Type B pancreatic cell (in vitro differentiated cells): ENCODE data around the gene GCH1. TPM values are rescaled to one million over a fixed set of nuclear protein-coding genes. Genes with fewer than 3 reads are reported as not detected.

ENCODE experiments used
- DNase-seq: peaks from one replicate; pipeline ENCODE4 v3.0.0; 2021; ENCODE audit warnings: mixed read lengths; ENCODE audit not compliant: unreplicated experiment; ENCODE audit errors: extremely low spot score
- H3K27ac Mint-ChIP-seq: 2 replicates; pipeline ENCODE4 v1.8.0; 2021; ENCODE audit warnings: mild to moderate bottlenecking, mixed read lengths
- H3K27me3 Mint-ChIP-seq: 2 replicates; pipeline ENCODE4 v1.8.0; 2021; ENCODE audit warnings: mixed read lengths
- H3K36me3 Mint-ChIP-seq: 2 replicates; pipeline ENCODE4 v1.8.0; 2021; ENCODE audit warnings: mixed read lengths
- H3K4me1 Mint-ChIP-seq: one replicate; pipeline ENCODE4 v1.8.0; 2021; ENCODE audit warnings: mixed read lengths; ENCODE audit not compliant: unreplicated experiment
- H3K4me3 Mint-ChIP-seq: 2 replicates; pipeline ENCODE4 v1.8.0; 2021; ENCODE audit warnings: mild to moderate bottlenecking, mixed read lengths
- H3K9me3 Mint-ChIP-seq: 2 replicates; pipeline ENCODE4 v1.8.0; 2021; ENCODE audit warnings: mixed read lengths
- CTCF ChIP-seq: fragments of 200-600 bp; sonication (generic); conservative IDR thresholded peaks from 2 replicates; pipeline ENCODE4 v1.5.0; 2021; ENCODE audit warnings: antibody characterized with exemption, mild to moderate bottlenecking
- total RNA-seq: library from RNA; stranded (reverse); gene quantifications from 2 replicates; pipeline ENCODE4 v1.2.1, GENCODE V29; 2021; ENCODE audit warnings: low replicate concordance

Gene GCH1
- total RNA-seq, 1 donor from 2014 or later, result 18.2 TPM

GRCh38 chr14:54845641-54846040 is 57.0 kb downstream of the GCH1 start:
- Mint-ChIP-seq H3K36me3 (peaks cover 8% of the 10 kb centered on the region), H3K27me3 (no peaks in the 10 kb centered on the region), H3K9me3 (no peaks in the 10 kb centered on the region), H3K4me1 (peaks cover 4% of the 10 kb centered on the region), H3K27ac (no peak overlapping the region), H3K4me3 (no peak overlapping the region)
- TF ChIP-seq CTCF, result no peak
- DNase-seq, result no peak

DNA sequence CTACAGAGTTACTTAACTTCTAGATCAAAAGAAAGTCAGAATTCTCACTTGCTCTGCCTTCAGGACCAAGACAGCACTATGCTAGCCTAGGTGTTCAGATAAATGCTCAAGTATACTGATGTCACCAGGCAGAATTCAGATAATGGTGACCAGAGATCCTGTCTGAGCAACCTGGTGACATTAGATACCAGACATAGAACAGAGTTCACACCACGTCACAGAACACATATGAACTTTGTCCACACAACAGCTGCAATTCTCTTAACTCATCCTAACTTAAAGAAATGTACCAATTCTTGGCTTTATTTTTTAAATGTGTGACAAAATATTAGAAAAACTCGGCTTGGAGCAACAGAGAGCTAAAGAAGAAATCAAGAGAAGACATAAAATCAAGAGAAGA is 58.1 kb downstream of the GCH1 start:
- H3K36me3 Mint-ChIP-seq, result peaks cover 12% of the 10 kb centered on the region
- no peak for DNase-seq
- H3K4me3 Mint-ChIP-seq, result no peak overlapping the region

DNA sequence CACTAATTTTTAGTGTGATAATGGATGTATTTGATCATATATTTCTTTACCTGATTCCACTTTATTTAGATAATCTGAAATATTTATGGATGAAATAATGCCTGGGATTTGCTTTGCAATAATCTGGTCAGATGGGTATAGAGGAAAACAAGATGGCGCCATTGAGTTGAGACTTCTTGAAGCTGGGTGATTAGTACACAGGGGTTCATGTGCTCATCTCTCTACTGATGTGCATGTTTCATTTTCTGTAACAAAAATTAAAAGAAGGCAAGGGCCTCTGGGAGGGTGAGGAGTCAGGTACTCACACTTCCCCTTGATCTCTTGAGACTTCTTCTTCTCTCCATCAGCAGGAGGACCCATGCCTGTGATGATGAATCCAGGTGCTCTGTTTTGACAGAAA is 61.8 kb downstream of the GCH1 start:
- no peak for TF ChIP-seq CTCF
- Mint-ChIP-seq H3K9me3 (no peaks in the 10 kb centered on the region), H3K36me3 (peaks cover 12% of the 10 kb centered on the region), H3K27ac (no peak overlapping the region), H3K4me1 (no peaks in the 10 kb centered on the region), H3K4me3 (no peak overlapping the region), H3K27me3 (no peaks in the 10 kb centered on the region)
- no peak for DNase-seq

More for the DNA sequence above, 58.1 kb downstream of the GCH1 start:
- peaks cover 4% of the 10 kb centered on the region for H3K4me1 Mint-ChIP-seq
- H3K27me3 Mint-ChIP-seq, result no peaks in the 10 kb centered on the region
- peak overlapping the region; percentile 57 for H3K27ac Mint-ChIP-seq
- no peaks in the 10 kb centered on the region for H3K9me3 Mint-ChIP-seq
- no peak for TF ChIP-seq CTCF

DNA sequence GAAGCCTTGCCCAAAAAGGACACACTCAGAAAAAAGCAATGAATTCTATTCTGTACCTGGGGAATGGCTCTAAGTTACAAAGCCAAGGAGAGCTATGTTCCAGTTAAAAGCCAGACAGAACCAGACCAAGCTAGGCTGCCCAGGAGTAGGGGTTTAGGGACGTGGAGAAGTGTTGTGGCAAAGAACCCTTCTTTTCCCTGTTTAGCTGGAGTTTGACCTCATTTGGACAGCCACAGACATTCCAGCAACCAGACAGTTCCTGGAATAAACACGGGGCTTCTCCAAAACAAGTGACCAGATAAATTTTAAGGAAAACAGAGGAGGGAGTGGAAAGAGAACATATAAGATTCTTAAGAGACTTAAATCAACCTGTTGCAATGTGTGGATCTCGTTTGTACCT is 62.3 kb downstream of the GCH1 start:
- no peak for TF ChIP-seq CTCF
- H3K4me3 Mint-ChIP-seq, result no peak overlapping the region
- no peak for DNase-seq
- no peak overlapping the region for H3K27ac Mint-ChIP-seq
- H3K27me3 Mint-ChIP-seq, result no peaks in the 10 kb centered on the region
- H3K4me1 Mint-ChIP-seq, result no peaks in the 10 kb centered on the region
- peaks cover 12% of the 10 kb centered on the region for H3K36me3 Mint-ChIP-seq
- H3K9me3 Mint-ChIP-seq, result no peaks in the 10 kb centered on the region

DNA sequence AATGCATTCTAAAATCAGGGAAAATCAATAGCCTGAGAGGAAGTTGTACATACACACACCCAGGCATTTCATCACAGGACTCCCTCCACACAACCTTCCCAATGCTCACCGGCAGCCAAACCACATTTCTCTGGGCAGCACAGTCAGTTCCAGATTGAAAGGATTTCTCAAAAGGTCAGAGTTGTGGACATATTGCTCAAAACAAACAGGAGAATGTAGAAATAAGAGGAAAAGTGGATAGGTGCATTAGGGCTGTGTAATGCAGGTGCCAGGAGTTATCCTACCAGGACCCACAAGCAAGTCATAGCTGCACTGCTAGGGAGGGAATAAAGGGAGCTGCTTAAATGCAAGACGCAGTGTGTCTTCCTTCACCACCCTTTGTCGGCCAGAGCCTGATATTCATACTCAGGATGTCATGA is 62.9 kb downstream of the GCH1 start:
- no peak overlapping the region for H3K4me3 Mint-ChIP-seq
- H3K27me3 Mint-ChIP-seq, result no peaks in the 10 kb centered on the region
- H3K27ac Mint-ChIP-seq, result no peak overlapping the region
- no peak for TF ChIP-seq CTCF
- H3K36me3 Mint-ChIP-seq, result peaks cover 12% of the 10 kb centered on the region
- DNase-seq, result no peak
- H3K4me1 Mint-ChIP-seq, result no peaks in the 10 kb centered on the region
- no peaks in the 10 kb centered on the region for H3K9me3 Mint-ChIP-seq

DNA sequence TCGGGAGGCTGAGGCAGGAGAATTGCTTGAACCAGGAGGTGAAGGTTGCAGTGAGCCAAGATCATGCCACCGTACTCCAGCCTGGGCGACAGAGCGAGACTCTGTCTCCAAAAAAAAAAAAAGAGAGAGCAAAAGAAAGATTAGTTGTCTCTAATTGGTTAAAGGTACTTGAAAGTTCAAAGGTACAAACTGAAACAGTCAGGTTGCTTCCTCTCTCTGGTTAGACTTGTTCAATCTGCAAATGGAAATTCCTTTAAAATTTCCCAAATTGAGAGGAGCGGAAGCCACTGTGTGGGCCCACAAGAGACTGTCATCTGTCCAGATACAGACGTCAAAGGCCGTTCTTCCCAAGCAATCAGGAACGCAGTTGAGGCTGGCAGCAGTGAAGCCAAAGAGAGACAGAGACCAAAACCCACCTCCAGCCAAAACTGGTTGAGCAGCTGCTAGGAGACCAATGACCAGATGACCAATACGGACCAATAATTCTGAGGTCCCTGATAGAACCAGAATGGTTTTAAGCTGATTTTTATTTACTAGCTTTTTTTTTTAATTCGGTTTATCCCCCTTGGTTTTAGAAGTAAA is 63.6 kb downstream of the GCH1 start:
- H3K4me3 Mint-ChIP-seq, result no peak overlapping the region
- H3K36me3 Mint-ChIP-seq, result peaks cover 8% of the 10 kb centered on the region
- TF ChIP-seq CTCF, result no peak
- H3K4me1 Mint-ChIP-seq, result no peaks in the 10 kb centered on the region
- DNase-seq, result no peak
- no peak overlapping the region for H3K27ac Mint-ChIP-seq
- H3K27me3 Mint-ChIP-seq, result no peaks in the 10 kb centered on the region
- H3K9me3 Mint-ChIP-seq, result no peaks in the 10 kb centered on the region
